Stomach (tissue), 9 donors: ENCODE results near the gene NAALADL2. TPM values are rescaled to one million over a fixed set of nuclear protein-coding genes. Genes with fewer than 3 reads are reported as not detected.

Experiments
- DNase-seq, 2 donors: peaks; one replicate each; pipeline versions ENCODE4 v3.0.0 to v3.0.0-alpha.2; 2013 to 2019
- H3K27ac ChIP-seq, 5 donors: fragments of 200-600 bp in 4 of 5; sonication (generic) in 4 of 5; one replicate each; pipeline ENCODE4 v1.5.1; 2013 to 2019; ENCODE audit warnings: mild to moderate bottlenecking in 1 of 5, moderate library complexity in 1 of 5
- H3K27me3 ChIP-seq, 3 donors: fragments of 200-600 bp; sonication (generic); one replicate each; pipeline ENCODE4 v1.5.1; 2017 to 2019; ENCODE audit warnings: mixed run types in 1 of 3
- H3K36me3 ChIP-seq, 4 donors: fragments of 200-600 bp; sonication (generic); 1 replicate in 3 of 4; 2 replicates in 1 of 4; pipeline ENCODE4 v1.5.1; 2016 to 2019
- H3K4me1 ChIP-seq, 4 donors: fragments of 200-600 bp; sonication (generic); one replicate each; pipeline ENCODE4 v1.5.1; 2016 to 2019
- H3K4me3 ChIP-seq, 4 donors: fragments of 200-600 bp; sonication (generic) in 3 of 4; one replicate each; pipeline ENCODE4 v1.5.1; 2016 to 2019; ENCODE audit warnings: mild to moderate bottlenecking in 1 of 4
- H3K9me3 ChIP-seq, 4 donors: fragments of 200-600 bp; sonication (generic); one replicate each; pipeline ENCODE4 v1.5.1; 2016 to 2019
- CTCF ChIP-seq, 7 experiments: fragments of 450-650 bp in 4 of 7; fragments of 200-600 bp in 3 of 7; sonication (generic) in 3 of 7; IDR thresholded peaks; one replicate each; pipeline ENCODE4 v1.5.1; 2016 to 2019; ENCODE audit warnings: antibody characterized with exemption in 7 of 7, control low read depth in 2 of 7, mild to moderate bottlenecking in 1 of 7
- EP300 ChIP-seq: sonication (generic); formaldehyde crosslinking; IDR thresholded peaks from one replicate; pipeline ENCODE4 v1.6.1; 2017; ENCODE audit warnings: antibody characterized with exemption
- POLR2A ChIP-seq, 4 donors: fragments of 450-650 bp; IDR thresholded peaks; one replicate each; pipeline ENCODE4 v1.6.1; 2016; ENCODE audit warnings: antibody characterized with exemption in 4 of 4, control low read depth in 2 of 4, mild to moderate bottlenecking in 1 of 4, moderate library complexity in 1 of 4
- POLR2AphosphoS5 ChIP-seq, 3 donors: sonication (generic); formaldehyde crosslinking; IDR thresholded peaks; one replicate each; pipeline ENCODE4 v1.6.1; 2016; ENCODE audit warnings: antibody characterized with exemption in 3 of 3
- WGBS, 5 donors: extraction: QIAGEN DNeasy Blood & Tissue Kit in 3 of 5; methylation state at CpG; one replicate each; pipeline versions ENCODE4 v1.1.5 to v1.1.7; 2013 to 2018; 5-methylcytosine and 5-hydroxymethylcytosine counted together
- intact Hi-C: fragments of 100-400 bp; cut with DNase I; formaldehyde crosslinking; loops from one replicate; pipeline ENCODE4 v1.15.1; 2023; ENCODE audit warnings: low total_unique reads
- polyA plus RNA-seq, 3 donors: library from polyadenylated mRNA; stranded (reverse); fragments of 200-250 nt; gene quantifications; one replicate each; pipeline ENCODE4 v1.2.3, GENCODE V29; 2013
- total RNA-seq, 5 donors: library from RNA; depleted of rRNA; stranded (reverse); fragments of >200 nt; gene quantifications; one replicate each; pipeline versions ENCODE4 v1.1.0 to v1.2.3, GENCODE V29; 2014 to 2016
- donor health status: healthy with polysubstance abuse.
- donor health status: Bipolar disorder and iron deficiency.
- donor health status: healthy.

NAALADL2 gene
- total and polyA plus RNA-seq, 8 donors, result 0.58 to 43.7 (median 5.4) TPM

DNA sequence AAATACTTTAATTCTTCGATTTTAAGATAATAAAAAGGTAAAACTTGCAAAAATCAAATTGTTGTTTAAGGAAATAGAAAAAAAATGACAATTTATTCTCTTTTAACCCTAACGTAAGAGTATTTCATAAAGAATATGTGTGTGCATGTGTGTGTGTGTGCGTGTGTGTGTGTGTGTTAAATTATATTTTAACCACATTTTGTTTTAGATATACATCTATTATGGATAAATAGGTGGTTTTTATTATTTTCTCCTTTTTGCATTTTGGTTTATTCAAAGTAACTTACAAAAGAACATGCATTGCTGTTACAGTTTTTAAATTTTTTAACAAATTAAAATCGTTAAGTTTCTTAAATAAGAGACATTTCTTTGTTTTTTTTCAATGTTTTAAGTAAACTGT is 414.4 kb downstream of the NAALADL2 start:
- WGBS, 5 donors, result 89 to 96% (median 92%) methylated on average over 4 of the region's 4 CpGs
- Histone ChIP-seq H3K4me1 (no peaks in the 10 kb centered on the region), H3K36me3 (no peaks in the 10 kb centered on the region), H3K9me3 (no peaks in the 10 kb centered on the region), H3K27ac (no peak overlapping the region), H3K4me3 (no peak overlapping the region), H3K27me3 (no peaks in the 10 kb centered on the region)
- intact Hi-C loops, result no loop called here
- TF ChIP-seq POLR2AphosphoS5 (IDR thresholded peaks at IDR 0.05), result no peak
- TF ChIP-seq CTCF (IDR thresholded peaks at IDR 0.05), result no peak
- no peak for TF ChIP-seq EP300
- TF ChIP-seq POLR2A (IDR thresholded peaks at IDR 0.05), result no peak
- no peak for DNase-seq

- 79 to 89% (median 83%) methylated on average over 6 of the region's 6 CpGs for WGBS, 5 donors
- Histone ChIP-seq H3K9me3 (no peaks in the 10 kb centered on the region), H3K36me3 (no peaks in the 10 kb centered on the region), H3K4me3 (no peak overlapping the region), H3K27ac (no peak overlapping the region), H3K4me1 (no peaks in the 10 kb centered on the region), H3K27me3 (no peaks in the 10 kb centered on the region)
- no peak for TF ChIP-seq EP300
- TF ChIP-seq CTCF (IDR thresholded peaks at IDR 0.05), result no peak
- no peak for TF ChIP-seq POLR2A (IDR thresholded peaks at IDR 0.05)
- TF ChIP-seq POLR2AphosphoS5 (IDR thresholded peaks at IDR 0.05), result no peak
- intact Hi-C loops, result no loop called here
- DNase-seq, result no peak
These were observed 414.9 kb downstream of the NAALADL2 start for GRCh38 chr3:175274056-175274455.

DNA sequence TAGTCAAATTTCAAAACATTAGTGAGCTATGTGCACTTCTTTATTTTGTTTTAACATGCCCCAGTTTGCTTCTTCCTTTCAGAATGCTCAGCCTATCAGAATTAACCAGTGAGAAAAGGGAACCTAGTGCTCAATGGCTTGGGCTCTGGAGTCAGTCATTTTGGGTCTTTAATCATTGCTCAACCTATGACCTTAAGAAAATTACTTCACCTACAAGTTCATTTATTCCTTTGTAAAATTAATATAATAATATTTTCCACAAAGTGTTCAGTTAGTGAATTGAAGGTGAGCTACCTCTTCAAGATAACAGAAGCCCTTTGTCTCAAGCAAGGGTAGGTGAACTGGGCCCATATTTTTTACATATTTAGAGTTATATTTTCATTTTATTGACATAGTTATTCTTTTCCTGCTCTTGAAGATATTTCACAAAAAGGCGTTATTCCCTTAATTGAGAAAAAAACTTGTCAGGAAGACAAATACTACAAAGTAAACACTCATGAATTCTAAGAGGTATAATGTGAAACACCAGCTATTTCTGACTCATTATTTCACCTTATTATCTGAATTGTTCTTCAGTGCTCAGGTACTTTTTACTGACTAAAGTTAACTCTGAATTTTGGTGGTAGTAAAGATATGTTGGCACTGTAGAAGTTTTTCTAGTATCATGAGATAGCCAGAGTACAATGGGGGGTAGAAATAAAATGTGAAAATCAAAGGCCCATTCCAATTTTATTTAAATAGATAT is 415.5 kb downstream of the NAALADL2 start:
- intact Hi-C loops, result no loop called here
- Histone ChIP-seq H3K36me3 (no peaks in the 10 kb centered on the region), H3K9me3 (no peaks in the 10 kb centered on the region), H3K4me1 (no peaks in the 10 kb centered on the region), H3K27ac (no peak overlapping the region), H3K4me3 (no peak overlapping the region), H3K27me3 (no peaks in the 10 kb centered on the region)
- WGBS, 5 donors, result 32 to 81% (median 54%) methylated on average over 1 of the region's 1 CpG
- no peak for TF ChIP-seq POLR2A (IDR thresholded peaks at IDR 0.05)
- no peak for TF ChIP-seq EP300
- no peak for DNase-seq

DNA sequence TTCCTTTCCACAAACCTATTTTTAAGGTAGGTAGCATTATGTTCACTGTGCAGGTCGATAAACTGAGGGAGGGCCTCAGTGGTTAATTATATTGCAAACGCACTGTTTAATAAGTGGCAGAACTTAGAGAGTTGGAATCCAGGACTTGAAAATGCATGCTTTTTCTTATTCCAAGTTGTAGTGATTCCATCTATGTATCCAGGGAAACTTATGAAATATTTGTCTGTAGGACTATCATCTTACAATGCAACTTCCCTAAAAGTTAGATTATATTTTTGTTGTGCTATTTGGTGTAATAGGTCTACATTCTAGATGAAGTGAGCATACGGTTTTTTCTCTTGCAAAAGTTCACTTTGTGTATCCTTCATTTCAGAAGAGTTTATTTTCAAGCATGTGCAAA is 419.5 kb downstream of the NAALADL2 start:
- WGBS, 5 donors, result 67 to 91% (median 74%) methylated on average over 3 of the region's 3 CpGs
- no peaks in the 10 kb centered on the region for H3K36me3 ChIP-seq
- intact Hi-C loops, result no loop called here
- TF ChIP-seq CTCF (IDR thresholded peaks at IDR 0.05) (no peak), EP300 (no peak), POLR2A (IDR thresholded peaks at IDR 0.05) (no peak), POLR2AphosphoS5 (IDR thresholded peaks at IDR 0.05) (no peak)
- H3K4me3 ChIP-seq, result no peak overlapping the region
- no peaks in the 10 kb centered on the region for H3K27me3 ChIP-seq
- no peak overlapping the region for H3K27ac ChIP-seq
- DNase-seq, result no peak
- H3K9me3 ChIP-seq, result no peaks in the 10 kb centered on the region
- peaks cover 0 to 8% (median 0%) of the 10 kb centered on the region in 4 donors for H3K4me1 ChIP-seq

- intact Hi-C loops, result no loop called here
- H3K27me3 ChIP-seq, result no peaks in the 10 kb centered on the region
- H3K9me3 ChIP-seq, result no peaks in the 10 kb centered on the region
- no peak for TF ChIP-seq EP300
- TF ChIP-seq POLR2A (IDR thresholded peaks at IDR 0.05), result no peak
- TF ChIP-seq POLR2AphosphoS5 (IDR thresholded peaks at IDR 0.05), result no peak
- TF ChIP-seq CTCF (IDR thresholded peaks at IDR 0.05), result no peak
- H3K4me1 ChIP-seq, result peaks cover 0 to 8% (median 0%) of the 10 kb centered on the region in 4 donors
- no peaks in the 10 kb centered on the region for H3K36me3 ChIP-seq
- WGBS, 5 donors, result 60 to 80% (median 77%) methylated on average over 1 of the region's 1 CpG
- no peak overlapping the region for H3K27ac ChIP-seq
- no peak for DNase-seq
- H3K4me3 ChIP-seq, result no peak overlapping the region
These were observed 420.3 kb downstream of the NAALADL2 start for GRCh38 chr3:175279457-175279856.
